ENCODE results near the gene RGS6.

The RGS6 gene

GRCh38 chr14:72527591-72527990 lies 595.4 kb downstream of the RGS6 start:
- no peak for DNase-seq (ENCODE audit: low read depth)

GRCh38 chr14:72528059-72528862 lies 596.0 kb downstream of the RGS6 start:
- no peak for DNase-seq (ENCODE audit: low read depth)

GRCh38 chr14:72528863-72529175 lies 596.6 kb downstream of the RGS6 start:
- DNase-seq (ENCODE audit: low read depth) = no peak

- DNase-seq (ENCODE audit: low read depth) = no peak
Measured at GRCh38 chr14:72532686-72533454, 600.6 kb downstream of the RGS6 start.

GRCh38 chr14:72535485-72535884 lies 603.3 kb downstream of the RGS6 start:
- no peak for DNase-seq (ENCODE audit: low read depth)

- DNase-seq (ENCODE audit: low read depth) = no peak
Measured at GRCh38 chr14:72538387-72538786, 606.2 kb downstream of the RGS6 start.

- DNase-seq (ENCODE audit: low read depth) = no peak
Measured at GRCh38 chr14:72539661-72540315, 607.6 kb downstream of the RGS6 start.

GRCh38 chr14:72540836-72541235 lies 608.6 kb downstream of the RGS6 start:
- DNase-seq (ENCODE audit: low read depth) = no peak

- no peak for DNase-seq (ENCODE audit: low read depth)
Measured at GRCh38 chr14:72541546-72541945, 609.3 kb downstream of the RGS6 start.

GRCh38 chr14:72543341-72543740 lies 611.1 kb downstream of the RGS6 start:
- DNase-seq (ENCODE audit: low read depth) = no peak

- DNase-seq (ENCODE audit: low read depth) = no peak
Measured at GRCh38 chr14:72544615-72545387, 612.6 kb downstream of the RGS6 start.

- no peak for DNase-seq (ENCODE audit: low read depth)
Measured at GRCh38 chr14:72545411-72546311, 613.4 kb downstream of the RGS6 start.

- DNase-seq (ENCODE audit: low read depth) = no peak
Measured at GRCh38 chr14:72546344-72547016, 614.3 kb downstream of the RGS6 start.

- no peak for DNase-seq (ENCODE audit: low read depth)
Measured at GRCh38 chr14:72547999-72548398, 615.8 kb downstream of the RGS6 start.

- no peak for DNase-seq (ENCODE audit: low read depth)
Measured at GRCh38 chr14:72549026-72549425, 616.8 kb downstream of the RGS6 start.

- DNase-seq (ENCODE audit: low read depth) = no peak
Measured at GRCh38 chr14:72549854-72550253, 617.6 kb downstream of the RGS6 start.

- DNase-seq (ENCODE audit: low read depth) = no peak
Measured at GRCh38 chr14:72550513-72550912, 618.3 kb downstream of the RGS6 start.

GRCh38 chr14:72552236-72552635 lies 620.0 kb downstream of the RGS6 start:
- no peak for DNase-seq (ENCODE audit: low read depth)

- no peak for DNase-seq (ENCODE audit: low read depth)
Measured at GRCh38 chr14:72553161-72553560, 620.9 kb downstream of the RGS6 start.

GRCh38 chr14:72553656-72554055 lies 621.4 kb downstream of the RGS6 start:
- DNase-seq (ENCODE audit: low read depth) = no peak

GRCh38 chr14:72554401-72554800 lies 622.2 kb downstream of the RGS6 start:
- DNase-seq (ENCODE audit: low read depth) = no peak
